ENCODE results near the gene TYSND1.

GRCh38 chr10:70123817-70124216, 22.7 kb downstream of the TYSND1 start:
- TF ChIP-seq CTCF (IDR thresholded peaks at IDR 0.05), result no peak
- no peak for TF ChIP-seq POLR2A (IDR thresholded peaks at IDR 0.05)
- no peak for TF ChIP-seq EP300 (IDR thresholded peaks at IDR 0.05)
- no peak for TF ChIP-seq POLR2AphosphoS5 (IDR thresholded peaks at IDR 0.05)

Measured in upper lobe of left lung (tissue), 4 donors.